Measurements from ENCODE around the gene SMIM14.
"Not testable (repeated sequence)": the region's sequence is repeated elsewhere in the genome, so short reads cannot be mapped to it uniquely, and the experiment has no call there.

Gene SMIM14

DNA sequence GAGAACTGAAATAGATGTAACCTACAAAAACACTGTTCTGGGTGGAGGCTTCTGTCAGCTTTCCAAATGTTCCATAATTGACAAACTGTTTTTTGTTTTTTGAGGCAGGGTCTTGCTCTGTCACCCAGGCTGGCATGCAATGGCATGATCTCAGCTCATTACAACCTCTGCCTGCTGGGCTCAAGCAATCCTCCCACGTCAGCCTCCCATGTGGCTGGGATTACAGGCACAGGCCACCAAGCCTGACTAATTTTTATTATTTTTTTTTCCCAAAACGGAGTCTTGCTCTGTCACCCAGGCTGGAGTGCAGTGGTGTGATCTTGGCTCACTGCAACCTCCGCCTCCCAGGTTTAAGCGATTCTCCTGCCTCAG lies 136.0 kb downstream of the SMIM14 start:
- DNase-seq: not testable (repeated sequence)

DNA sequence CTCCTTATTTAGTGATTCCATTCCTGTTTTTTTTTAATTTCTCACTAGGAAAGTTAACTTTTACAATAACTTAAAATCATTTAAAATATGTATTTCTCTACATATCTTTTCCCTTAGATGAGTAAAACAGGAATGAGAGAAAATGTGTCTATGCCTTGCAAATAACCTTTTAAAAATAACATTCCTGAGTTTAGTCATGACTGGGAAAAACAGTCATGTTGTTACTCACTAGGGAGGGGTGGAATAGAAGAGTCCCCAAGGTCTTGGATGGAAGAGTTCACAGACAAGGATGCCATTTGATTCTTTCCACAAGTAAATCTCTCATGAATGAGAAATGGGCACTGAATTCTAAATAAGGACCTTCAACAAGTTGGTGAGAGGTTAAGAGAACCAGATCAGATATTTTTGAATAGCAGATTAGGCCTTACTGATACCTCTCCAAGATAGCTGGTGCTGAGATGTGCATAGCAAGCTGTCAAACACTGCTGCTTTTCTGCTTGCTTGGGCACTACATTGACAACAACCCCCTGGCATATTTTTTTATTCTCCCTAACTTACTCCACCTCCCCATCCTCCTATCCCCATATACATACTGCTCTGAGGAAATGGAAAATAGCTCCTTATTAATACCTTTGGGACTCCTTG lies 136.5 kb downstream of the SMIM14 start:
- DNase-seq: no peak

DNA sequence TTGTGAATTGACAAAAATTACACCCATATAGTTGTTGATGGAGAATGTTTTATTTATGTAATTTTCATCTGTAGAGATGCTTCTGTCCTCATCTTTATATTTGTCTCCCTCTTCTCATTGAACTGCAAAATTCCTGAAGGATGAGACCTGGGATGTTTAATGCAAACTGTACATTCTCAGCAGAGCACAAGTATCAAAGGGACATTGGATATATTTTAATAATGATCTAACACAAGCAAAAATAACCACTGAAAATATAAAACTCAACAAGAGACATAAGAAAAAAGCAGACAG lies 140.0 kb downstream of the SMIM14 start:
- DNase-seq: no peak

DNA sequence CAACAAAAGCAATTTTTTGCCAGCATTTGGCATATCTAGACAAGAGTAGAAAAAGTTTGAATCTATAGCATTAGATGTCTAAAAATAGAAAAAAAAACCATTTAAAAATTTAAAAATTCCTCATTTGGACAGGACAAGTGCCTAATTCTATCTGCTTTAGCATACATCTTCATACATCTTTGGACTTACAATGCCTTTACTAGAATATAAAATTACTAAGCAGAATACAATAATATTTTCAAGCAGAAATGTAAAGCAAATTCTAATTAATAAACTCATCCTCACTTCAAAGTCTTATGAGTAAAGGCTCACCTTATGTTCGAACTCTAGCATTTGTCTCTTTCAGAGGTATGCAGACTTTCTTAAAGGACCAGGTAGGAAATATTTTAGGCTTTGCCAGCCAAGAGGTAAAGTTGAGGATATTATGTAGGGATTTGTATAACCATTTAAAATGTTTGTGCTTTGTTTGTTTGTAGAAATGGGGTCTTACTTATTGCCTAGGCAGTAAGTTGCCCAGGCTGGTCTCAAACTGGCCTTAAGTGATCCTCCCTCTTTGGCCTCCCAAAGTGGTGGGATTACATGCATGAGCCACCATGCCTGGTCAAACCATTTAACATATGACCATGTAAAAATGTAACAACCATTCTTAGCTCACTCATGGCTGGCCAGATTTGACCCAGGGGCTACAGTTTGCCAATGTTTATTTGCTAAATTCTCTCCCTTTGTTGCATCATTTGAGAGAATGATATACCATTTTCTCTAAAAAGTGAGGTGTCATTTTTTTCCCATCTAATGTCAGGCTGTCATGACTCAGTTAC lies 140.5 kb downstream of the SMIM14 start:
- no peak for DNase-seq

All from amygdala (tissue), 56 donors.